HepG2 (cell line): Measurements from ENCODE around the gene TPST1.

Experiments used
- HHEX ChIP-seq: IDR thresholded peaks from 2 replicates; pipeline ENCODE4 v1.6.1; 2016; ENCODE audit warnings: control low read depth
- JUN ChIP-seq: sonication (generic); formaldehyde crosslinking; IDR thresholded peaks from 2 replicates; pipeline ENCODE4 v1.4.0; 2020; ENCODE audit warnings: mild to moderate bottlenecking, missing genetic modification reagents
- POLR2G ChIP-seq: fragments of 200-400 bp; formaldehyde crosslinking; IDR thresholded peaks from 2 replicates; pipeline ENCODE4 v1.6.1; 2018; ENCODE audit warnings: mild to moderate bottlenecking, low read depth, low read length, moderate library complexity
- SP1 ChIP-seq, 2 experiments: fragments of 450-650 bp in 1 of 2; sonication (generic) in 1 of 2; formaldehyde crosslinking in 1 of 2; IDR thresholded peaks; 2 replicates each; pipeline versions ENCODE4 v1.4.0 to v1.6.1; 2016 to 2020; ENCODE audit warnings: missing genetic modification reagents in 1 of 2
- ZBTB38 ChIP-seq: sonication (generic); formaldehyde crosslinking; IDR thresholded peaks from 2 replicates; pipeline ENCODE4 v1.5.1; 2020; ENCODE audit warnings: mild to moderate bottlenecking, missing genetic modification reagents

DNA sequence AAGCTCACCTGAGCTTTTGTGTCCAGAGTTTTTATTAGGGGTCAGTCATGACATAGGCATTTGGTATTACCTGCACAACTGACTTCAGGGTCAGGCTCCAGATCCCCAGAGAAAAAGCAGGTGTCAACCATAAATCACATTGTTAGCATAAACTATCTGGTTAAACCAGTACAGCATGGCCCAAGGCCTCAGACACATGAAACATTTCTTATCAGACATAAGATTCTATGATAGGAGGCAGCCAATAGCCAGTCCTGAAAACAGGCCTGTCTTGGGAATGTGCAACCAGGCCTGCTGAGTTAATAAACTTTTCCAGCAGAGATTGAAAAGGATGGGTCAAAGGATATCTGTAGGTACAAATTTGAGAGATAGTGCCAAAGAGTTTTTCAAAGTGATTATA is 116.1 kb downstream of the TPST1 start:
- no peak for TF ChIP-seq ZBTB38 (CRISPR knock-in tag)
- TF ChIP-seq HHEX (CRISPR knock-in tag): no peak
- no peak for TF ChIP-seq JUN (CRISPR knock-in tag)
- no peak for TF ChIP-seq POLR2G
- TF ChIP-seq SP1 (IDR thresholded peaks at IDR 0.05): no peak
- TF ChIP-seq SP1 (CRISPR knock-in tag; IDR thresholded peaks at IDR 0.05): no peak
